Suprapubic skin (tissue), 3 donors: ENCODE results near the gene LRRC47.

Experiments used
- CTCF ChIP-seq, 2 donors: fragments of 200-600 bp in 1 of 2; fragments of 450-650 bp in 1 of 2; sonication (generic) in 1 of 2; IDR thresholded peaks; one replicate each; pipeline ENCODE4 v1.5.1; 2016 to 2019; ENCODE audit warnings: antibody characterized with exemption in 2 of 2, mild to moderate bottlenecking in 1 of 2, moderate library complexity in 1 of 2
- POLR2A ChIP-seq, 2 donors: fragments of 450-650 bp; IDR thresholded peaks; one replicate each; pipeline ENCODE4 v1.6.1; 2017; ENCODE audit warnings: antibody characterized with exemption in 2 of 2, mild to moderate bottlenecking in 2 of 2, moderate library complexity in 2 of 2

GRCh38 chr1:3838788-3839187, 42.5 kb upstream of the LRRC47 start:
- TF ChIP-seq CTCF (IDR thresholded peaks at IDR 0.05) (no peak), POLR2A (IDR thresholded peaks at IDR 0.05) (no peak)
